K562 (cell line): Measurements from ENCODE around the gene RPS28. TPM values are rescaled to one million over a fixed set of nuclear protein-coding genes. Genes with fewer than 3 reads are reported as not detected.

ENCODE experiments used
- BDP1 ChIP-seq: IDR thresholded peaks from 3 replicates; pipeline ENCODE4 v1.6.1; 2011; ENCODE audit not compliant: insufficient read length, insufficient read depth
- DEAF1 ChIP-seq: fragments of 450-650 bp; formaldehyde crosslinking; IDR thresholded peaks from 2 replicates; pipeline ENCODE4 v1.4.0; 2020; ENCODE audit warnings: mild to moderate bottlenecking, moderate library complexity
- ELK1 ChIP-seq: sonication (generic); formaldehyde crosslinking; IDR thresholded peaks from 2 replicates; pipeline ENCODE4 v1.8.1; 2022; ENCODE audit warnings: missing genetic modification reagents
- ESRRB ChIP-seq: fragments of 250-450 bp; sonication (Bioruptor Pico); IDR thresholded peaks from 2 replicates; pipeline ENCODE4 v1.5.0; 2020; ENCODE audit warnings: mild to moderate bottlenecking, moderate library complexity, borderline replicate concordance
- FOXK1 ChIP-seq: sonication (generic); formaldehyde crosslinking; IDR thresholded peaks from 2 replicates; pipeline ENCODE4 v1.8.0; 2022; ENCODE audit warnings: missing genetic modification reagents, mild to moderate bottlenecking, borderline replicate concordance
- GMEB1 ChIP-seq: fragments of 250-450 bp; sonication (Bioruptor Pico); IDR thresholded peaks from 2 replicates; pipeline ENCODE4 v1.4.0; 2020; ENCODE audit warnings: mild to moderate bottlenecking
- HDAC8 ChIP-seq: fragments of 450-650 bp; IDR thresholded peaks from 2 replicates; pipeline ENCODE4 v1.6.1; 2016; ENCODE audit warnings: mild to moderate bottlenecking, missing genetic modification characterization, moderate library complexity, missing compliant biosample characterization
- JUN ChIP-seq, 2 experiments: sonication (generic) in 1 of 2; formaldehyde crosslinking in 1 of 2; IDR thresholded peaks; 2 replicates each; pipeline versions ENCODE4 v1.6.1 to v1.8.0; 2012 to 2022; ENCODE audit warnings: borderline replicate concordance in 2 of 2, mild to moderate bottlenecking in 2 of 2, improper control_type of control experiment in 1 of 2, low read depth in 1 of 2, low read length in 1 of 2, missing genetic modification reagents in 1 of 2
- KLF10 ChIP-seq: fragments of 250-450 bp; sonication (Bioruptor Pico); IDR thresholded peaks from 2 replicates; pipeline ENCODE4 v1.6.1; 2021; ENCODE audit warnings: matching md5 sums
- MECOM ChIP-seq: fragments of 250-450 bp; sonication (Bioruptor Pico); IDR thresholded peaks from 2 replicates; pipeline ENCODE4 v1.8.0; 2022; ENCODE audit warnings: inconsistent platforms
- NFRKB ChIP-seq: fragments of 450-650 bp; IDR thresholded peaks from 2 replicates; pipeline ENCODE4 v1.6.1; 2016; ENCODE audit warnings: low read depth
- RFX5 ChIP-seq: IDR thresholded peaks from 2 replicates; pipeline ENCODE4 v1.6.1; 2011; ENCODE audit warnings: low read depth, mild to moderate bottlenecking, improper control_type of control experiment, low read length
- SMARCB1 ChIP-seq: IDR thresholded peaks from 2 replicates; pipeline ENCODE4 v1.6.1; 2011; ENCODE audit warnings: improper control_type of control experiment, low read depth; ENCODE audit not compliant: insufficient read length
- TFE3 ChIP-seq: fragments of 450-650 bp; formaldehyde crosslinking; IDR thresholded peaks from 2 replicates; pipeline ENCODE4 v1.4.0; 2020; ENCODE audit warnings: mild to moderate bottlenecking, mixed read lengths
- THRAP3 ChIP-seq: fragments of 450-650 bp; IDR thresholded peaks from 2 replicates; pipeline ENCODE4 v1.6.1; 2016; ENCODE audit warnings: mild to moderate bottlenecking, inconsistent platforms, borderline replicate concordance
- ZBTB7A ChIP-seq: IDR thresholded peaks from 2 replicates; pipeline ENCODE4 v1.6.1; 2011; ENCODE audit warnings: low read depth, mild to moderate bottlenecking, low read length, moderate library complexity, borderline replicate concordance; ENCODE audit not compliant: control insufficient read depth
- ZBTB8A ChIP-seq: fragments of 450-650 bp; IDR thresholded peaks from 2 replicates; pipeline ENCODE4 v1.6.1; 2018; ENCODE audit warnings: mild to moderate bottlenecking, moderate library complexity; ENCODE audit not compliant: partially characterized antibody
- ZKSCAN1 ChIP-seq: fragments of 150-350 bp; IDR thresholded peaks from 2 replicates; pipeline ENCODE4 v1.6.1; 2016; ENCODE audit warnings: low read depth, low read length
- ZNF140 ChIP-seq: fragments of 250-450 bp; sonication (Bioruptor Pico); IDR thresholded peaks from 2 replicates; pipeline ENCODE4 v1.8.0; 2021; ENCODE audit warnings: moderate library complexity, mild to moderate bottlenecking, inconsistent platforms
- ZNF143 ChIP-seq: sonication (generic); formaldehyde crosslinking; IDR thresholded peaks from 2 replicates; pipeline ENCODE4 v1.9.0; 2022; ENCODE audit warnings: mild to moderate bottlenecking, missing genetic modification reagents
- ZNF3 ChIP-seq: fragments of 250-450 bp; sonication (Bioruptor Pico); IDR thresholded peaks from 2 replicates; pipeline ENCODE4 v1.5.0; 2021; ENCODE audit warnings: mild to moderate bottlenecking, moderate library complexity
- ZNF551 ChIP-seq: fragments of 250-450 bp; sonication (Bioruptor Pico); IDR thresholded peaks from 2 replicates; pipeline ENCODE4 v1.5.0; 2021; ENCODE audit warnings: mild to moderate bottlenecking, moderate library complexity
- polyA plus RNA-seq, 8 experiments: library from polyadenylated mRNA; depleted of rRNA in 4 of 8; stranded (reverse) in 5 of 8; unstranded in 3 of 8; fragments of >200 nt; fragmentation: Nextera tagmentation in 2 of 8; fragmentation: Illumina TruSeq in 1 of 8; extraction: Ambion mirVana in 2 of 8; extraction: Trizol in 1 of 8; gene quantifications; 2 replicates each; pipeline versions ENCODE4 v1.2.1 to v1.2.3, GENCODE V29; 2011 to 2014; ENCODE audit warnings: inconsistent platforms in 1 of 8, missing spikeins in 1 of 8
- total RNA-seq, 7 experiments: library from RNA; depleted of rRNA in 6 of 7; stranded (reverse); fragments of >200 nt in 6 of 7; fragmentation: Illumina TruSeq in 2 of 7; extraction: Trizol in 2 of 7; gene quantifications; 2 replicates each; pipeline versions ENCODE4 v1.2.1 to v1.2.3, GENCODE V29; 2011 to 2021; ENCODE audit warnings: low replicate concordance in 1 of 7

RPS28 gene
- total and polyA plus RNA-seq, 9 of the 15 experiments (the other 6 are each of a cell fraction or from before 2014, with no cell fraction given) = 165 to 2,827 (median 1,303) TPM

DNA sequence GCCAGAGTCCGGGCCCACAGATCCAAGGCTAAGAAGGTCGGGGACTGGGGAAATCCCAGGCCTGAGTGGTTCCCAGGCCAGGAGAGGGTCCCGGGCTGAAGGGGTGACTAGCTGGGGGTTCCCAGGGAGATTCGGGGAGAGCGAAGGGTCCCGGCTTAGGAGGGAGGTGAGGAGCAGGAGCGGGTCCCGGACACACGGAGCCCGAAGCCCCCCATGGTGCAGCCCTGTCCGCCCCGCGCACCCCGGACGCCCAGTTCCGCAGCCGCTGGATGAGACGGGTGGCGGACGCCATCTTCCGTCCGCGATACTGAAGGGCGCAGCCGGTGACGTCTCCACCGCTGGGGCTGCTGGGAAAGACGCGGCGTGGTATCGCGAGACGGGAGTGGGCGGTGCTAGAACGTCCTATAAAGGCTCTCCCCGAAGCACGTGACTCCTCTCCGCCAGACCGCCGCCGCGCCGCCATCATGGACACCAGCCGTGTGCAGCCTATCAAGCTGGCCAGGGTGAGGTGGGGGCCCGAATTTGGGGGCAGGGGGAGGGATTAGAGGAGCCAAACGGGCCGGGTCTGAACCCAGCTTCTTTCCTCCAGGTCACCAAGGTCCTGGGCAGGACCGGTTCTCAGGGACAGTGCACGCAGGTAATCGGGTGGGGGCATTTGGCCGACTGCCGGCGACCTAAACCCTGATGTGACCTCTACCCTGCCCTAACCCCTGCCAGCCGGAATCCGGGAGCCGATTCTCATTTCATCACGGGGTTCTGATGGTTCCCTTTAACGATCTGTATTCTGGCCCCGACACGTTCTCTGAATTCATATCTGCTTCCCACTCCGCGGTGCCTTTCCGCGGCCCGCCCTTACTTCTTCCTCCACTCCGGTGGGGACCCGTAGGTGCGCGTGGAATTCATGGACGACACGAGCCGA, at the start of gene RPS28, which contains the start of gene NDUFA7 (continued):
- TF ChIP-seq RFX5 (no peak), ZNF551 (no peak), SMARCB1 (no peak), ZNF140 (CRISPR knock-in tag) (no peak), GMEB1 (CRISPR knock-in tag) (peak; percentile 71), FOXK1 (CRISPR knock-in tag) (no peak), NFRKB (peak; percentile 79), ZBTB7A (no peak), KLF10 (CRISPR knock-in tag) (no peak), ZNF143 (CRISPR knock-in tag) (peak; percentile 89), ELK1 (no peak), ESRRB (CRISPR knock-in tag) (no peak), MECOM (no peak), TFE3 (CRISPR knock-in tag) (peak; percentile 99), ZKSCAN1 (0 out of 2 replicates have a peak, but pooled peaks have one; percentile 60), HDAC8 (tag) (no peak; the same call in 1 of the 2 replicates), THRAP3 (no peak), DEAF1 (no peak), JUN (IDR thresholded peaks at IDR 0.05; ENCODE audit: borderline replicate concordance, low read depth, low read length) (peak; percentile 59; the same call in 1 of the 2 replicates), JUN (CRISPR knock-in tag; IDR thresholded peaks at IDR 0.05; ENCODE audit: borderline replicate concordance) (no peak), BDP1 (no peak), ZNF3 (CRISPR knock-in tag) (no peak), ZBTB8A (no peak)
